Right ventricle myocardium inferior (tissue), 1 donor: Measurements from ENCODE around the gene KCNK4. TPM values are rescaled to one million over a fixed set of nuclear protein-coding genes. Genes with fewer than 3 reads are reported as not detected.

Experiments used
- ATAC-seq: fragments of 200-7000 bp; cut with Tn5 transposase; one replicate; pipeline ENCODE4 v1.9.1; 2020; ENCODE audit warnings: mild to moderate bottlenecking, moderate library complexity
- DNase-seq: peaks from one replicate; pipeline ENCODE4 v3.0.0; 2021; ENCODE audit errors: missing footprints
- intact Hi-C: fragments of 100-400 bp; cut with DNase I; formaldehyde crosslinking; loops from one replicate; pipeline ENCODE4 v1.11.0; 2022
- total RNA-seq: library from RNA; stranded (reverse); fragmentation: NEBNext Ultra II Directional; extraction: Animal tissue kit (Norgen Biotek cat#: 25700); gene quantifications from one replicate; pipeline ENCODE4 v1.2.1, GENCODE V29; 2021
- donor health status: DM: no; HTN: yes; CAD: no; lungs with severe emphysema.

Gene KCNK4
- total RNA-seq, 1 donor from 2014 or later, result not detected

DNA sequence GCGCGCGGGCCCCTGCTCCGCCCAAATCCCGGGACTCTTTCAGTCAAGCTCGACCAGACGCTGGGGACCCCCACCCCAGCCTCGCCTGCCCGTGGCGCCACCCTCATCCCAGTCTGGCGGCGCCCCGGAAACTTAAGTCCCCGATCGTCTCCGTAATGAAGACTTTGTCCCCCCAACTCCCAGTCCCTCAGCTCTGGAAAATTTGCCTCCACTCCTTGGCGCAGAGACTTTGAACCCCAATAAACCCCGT, 39.4 kb upstream of the KCNK4 start:
- ATAC-seq, result no peak
- intact Hi-C loops, result loop anchor here (5.0 kb wide), 1 partner anchor 51 kb away; the partner anchor contains the start of gene CATSPERZ
- no peak for DNase-seq

DNA sequence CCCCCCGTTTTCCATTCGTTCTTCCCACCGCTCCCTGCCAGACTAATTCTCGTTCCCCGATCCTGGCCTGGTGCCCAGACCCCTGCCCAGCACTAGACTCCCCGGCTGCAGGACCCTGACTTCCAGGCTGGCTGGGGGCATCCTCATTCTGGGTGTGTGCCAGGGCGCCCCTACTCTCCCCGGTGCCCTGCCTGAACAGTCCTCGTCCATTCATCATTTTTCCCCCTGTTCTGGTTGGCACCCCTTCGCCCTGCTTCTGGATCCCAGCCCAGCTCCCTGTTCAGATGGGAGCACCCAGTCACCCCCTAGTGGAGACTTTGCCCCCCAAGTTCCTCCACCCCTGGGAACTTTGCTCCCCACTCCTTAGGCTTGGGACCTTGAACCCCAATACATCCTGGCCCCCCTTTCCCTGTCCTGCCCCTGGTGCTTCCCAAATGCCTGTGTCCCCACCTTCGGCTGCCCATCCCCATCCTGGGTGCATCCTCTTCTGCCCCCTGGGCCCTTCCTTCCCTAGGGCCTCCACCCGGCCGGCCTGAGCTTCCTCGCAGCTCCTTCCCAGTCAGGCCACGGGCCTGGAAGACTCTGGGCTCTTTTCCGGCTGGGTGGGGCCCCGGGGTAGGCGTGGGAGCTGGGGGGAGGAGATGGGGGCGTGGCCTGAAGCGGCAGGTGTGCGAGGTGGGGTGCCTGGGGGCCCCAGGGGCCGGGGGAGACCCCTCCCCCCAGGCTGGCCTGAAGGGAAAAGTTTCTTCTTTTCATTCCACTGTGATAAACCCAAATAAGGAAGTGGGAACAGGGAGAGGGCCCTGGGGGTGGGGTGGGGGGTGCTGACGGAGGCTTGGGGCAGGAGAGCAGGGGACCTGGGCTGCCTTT, 38.9 kb upstream of the KCNK4 start:
- intact Hi-C loops, result loop anchor here (5.0 kb wide), 1 partner anchor 50 kb away; the partner anchor contains the start of gene CATSPERZ
- peak; percentile 11 for ATAC-seq

DNA sequence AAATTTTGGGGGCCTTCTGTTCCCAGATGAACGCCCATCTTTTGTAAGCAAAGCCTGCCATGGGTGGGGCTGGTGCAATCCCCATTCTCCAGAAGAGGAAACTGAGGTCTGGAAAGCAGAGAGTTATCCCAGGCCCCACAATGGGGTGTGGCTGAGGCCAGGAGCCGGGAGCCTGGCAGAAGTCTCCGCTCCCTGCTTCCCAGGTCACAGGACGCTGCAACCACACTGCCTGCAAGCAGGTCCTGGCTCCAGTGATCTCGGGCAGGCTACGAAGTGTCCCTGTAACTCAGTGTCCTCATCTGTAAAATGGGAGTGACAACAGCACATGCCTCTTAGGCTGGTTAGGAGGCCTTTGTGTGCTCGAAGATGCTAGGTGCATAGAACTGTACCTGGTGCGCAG, 38.1 kb upstream of the KCNK4 start:
- ATAC-seq (no peak), DNase-seq (no peak)
- intact Hi-C loops, result loop anchor here (5.0 kb wide), 1 partner anchor 49 kb away; the partner anchor contains the start of gene CATSPERZ

More for the DNA sequence above, 38.9 kb upstream of the KCNK4 start:
- peak; percentile 75 for DNase-seq

DNA sequence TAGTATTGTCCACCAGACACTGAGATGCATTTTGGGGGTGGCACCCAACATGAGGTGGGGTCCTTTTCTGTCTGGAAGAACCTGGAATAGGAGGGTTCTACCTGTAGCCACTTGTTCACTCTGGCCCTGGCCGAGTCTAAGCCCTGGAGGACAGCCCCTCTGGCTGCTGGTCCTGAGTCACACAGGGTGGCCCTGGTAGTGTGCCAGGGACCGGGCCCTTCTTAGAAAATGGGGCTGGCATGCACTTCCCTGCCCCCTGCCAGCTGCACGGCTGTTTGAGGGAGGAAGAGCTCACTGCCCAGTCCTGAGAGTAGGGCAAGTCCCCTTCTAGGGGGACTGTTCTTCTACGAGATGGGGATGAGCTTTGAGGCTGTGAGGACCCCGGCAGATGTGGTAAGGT, 37.6 kb upstream of the KCNK4 start:
- DNase-seq, result peak; percentile 64
- intact Hi-C loops, result loop anchor here (5.0 kb wide), 1 partner anchor 49 kb away; the partner anchor contains the start of gene CATSPERZ

DNA sequence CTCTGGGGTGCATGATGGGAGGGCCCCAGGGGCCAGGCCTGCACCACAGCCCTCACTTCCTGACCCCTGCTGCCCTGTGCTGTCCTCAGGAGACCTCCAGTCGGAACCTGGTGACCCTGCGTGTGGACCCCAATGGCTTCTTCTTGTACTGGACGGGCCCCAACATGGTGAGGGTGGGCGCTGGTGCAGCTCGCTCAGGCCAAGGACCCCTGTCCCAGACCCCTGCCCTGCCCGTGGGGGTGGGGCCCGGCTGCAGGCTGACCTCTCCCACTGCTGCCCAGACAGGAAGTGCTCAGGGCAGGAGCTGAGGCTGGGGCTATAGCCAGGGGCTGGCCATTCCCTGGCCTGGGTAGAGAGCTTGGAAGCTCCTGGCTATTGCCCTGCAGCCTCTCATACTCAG, 36.8 kb upstream of the KCNK4 start:
- DNase-seq, result no peak
- ATAC-seq, result no peak
- intact Hi-C loops, result loop anchor here (5.0 kb wide), 1 partner anchor 48 kb away; the partner anchor contains the start of gene CATSPERZ

More for the DNA sequence above, 37.6 kb upstream of the KCNK4 start:
- ATAC-seq, result no peak

DNA sequence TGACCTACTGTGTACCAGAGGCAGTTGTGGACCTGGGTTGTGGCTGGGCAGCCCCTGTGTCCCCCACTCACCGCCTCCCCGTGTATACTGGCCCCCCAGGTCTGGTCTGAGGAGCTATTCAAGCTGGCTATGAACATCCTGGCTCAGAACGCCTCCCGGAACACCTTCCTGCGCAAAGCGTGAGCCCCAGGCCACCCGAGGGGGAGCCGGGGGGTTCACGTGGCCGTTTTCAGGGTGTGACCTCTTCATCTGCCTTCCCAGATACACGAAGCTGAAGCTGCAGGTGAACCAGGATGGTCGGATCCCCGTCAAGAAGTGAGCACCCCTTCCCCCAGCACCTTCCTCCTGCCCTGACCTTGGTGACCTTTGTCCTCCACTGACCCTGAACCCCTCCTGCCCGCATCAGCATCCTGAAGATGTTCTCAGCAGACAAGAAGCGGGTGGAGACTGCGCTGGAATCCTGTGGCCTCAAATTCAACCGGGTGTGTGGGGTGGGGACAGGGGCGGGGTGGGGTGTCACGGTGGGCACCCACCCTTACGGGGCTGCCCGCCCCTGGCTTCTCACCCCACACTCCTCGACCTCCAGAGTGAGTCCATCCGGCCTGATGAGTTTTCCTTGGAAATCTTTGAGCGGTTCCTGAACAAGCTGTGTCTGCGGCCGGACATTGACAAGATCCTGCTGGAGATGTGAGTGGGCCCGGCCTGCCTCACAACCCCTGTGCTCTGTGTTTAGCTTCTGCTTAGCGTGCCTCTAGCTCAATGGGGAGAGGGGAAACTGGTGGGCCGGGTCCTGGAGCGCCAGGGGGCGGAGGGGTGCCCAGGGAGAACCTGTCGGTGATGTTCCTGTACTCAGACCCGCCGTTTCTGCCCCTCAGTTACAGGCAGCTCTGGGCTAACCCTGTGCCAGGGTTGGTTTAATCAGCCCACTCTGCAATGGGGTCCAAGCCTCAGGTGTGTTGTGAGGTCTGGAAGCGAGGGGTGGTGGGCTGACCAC, 35.7 kb upstream of the KCNK4 start:
- DNase-seq (no peak), ATAC-seq (no peak)
- intact Hi-C loops, result no loop called here

DNA sequence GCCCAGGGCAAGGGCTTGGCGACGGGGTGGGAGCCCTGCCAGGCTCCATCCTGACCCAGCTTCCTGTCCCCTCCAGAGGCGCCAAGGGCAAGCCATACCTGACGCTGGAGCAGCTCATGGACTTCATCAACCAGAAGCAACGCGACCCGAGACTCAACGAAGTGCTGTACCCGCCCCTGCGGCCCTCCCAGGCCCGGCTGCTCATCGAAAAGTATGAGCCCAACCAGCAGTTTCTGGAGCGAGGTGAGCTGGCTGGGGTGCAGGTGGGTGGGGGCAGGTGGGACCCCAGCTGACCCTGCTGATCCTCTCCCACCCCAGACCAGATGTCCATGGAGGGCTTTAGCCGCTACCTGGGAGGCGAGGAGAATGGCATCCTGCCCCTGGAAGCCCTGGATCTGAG, 34.8 kb upstream of the KCNK4 start:
- intact Hi-C loops, result no loop called here
- no peak for DNase-seq
- ATAC-seq, result no peak

DNA sequence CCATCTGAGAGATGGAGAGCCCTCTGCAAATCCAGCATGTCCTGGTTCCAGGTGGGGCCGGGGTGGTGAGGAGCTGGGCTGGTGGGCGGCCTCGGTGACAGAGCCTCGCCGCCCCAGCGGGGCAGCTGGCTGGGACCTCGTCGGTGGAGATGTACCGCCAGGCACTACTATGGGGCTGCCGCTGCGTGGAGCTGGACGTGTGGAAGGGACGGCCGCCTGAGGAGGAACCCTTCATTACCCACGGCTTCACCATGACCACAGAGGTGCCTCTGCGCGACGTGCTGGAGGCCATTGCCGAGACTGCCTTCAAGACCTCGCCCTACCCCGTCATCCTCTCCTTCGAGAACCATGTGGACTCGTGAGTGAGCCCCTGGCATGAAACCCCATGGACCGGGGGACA, 32.7 kb upstream of the KCNK4 start:
- intact Hi-C loops, result no loop called here
- DNase-seq (no peak), ATAC-seq (no peak)

DNA sequence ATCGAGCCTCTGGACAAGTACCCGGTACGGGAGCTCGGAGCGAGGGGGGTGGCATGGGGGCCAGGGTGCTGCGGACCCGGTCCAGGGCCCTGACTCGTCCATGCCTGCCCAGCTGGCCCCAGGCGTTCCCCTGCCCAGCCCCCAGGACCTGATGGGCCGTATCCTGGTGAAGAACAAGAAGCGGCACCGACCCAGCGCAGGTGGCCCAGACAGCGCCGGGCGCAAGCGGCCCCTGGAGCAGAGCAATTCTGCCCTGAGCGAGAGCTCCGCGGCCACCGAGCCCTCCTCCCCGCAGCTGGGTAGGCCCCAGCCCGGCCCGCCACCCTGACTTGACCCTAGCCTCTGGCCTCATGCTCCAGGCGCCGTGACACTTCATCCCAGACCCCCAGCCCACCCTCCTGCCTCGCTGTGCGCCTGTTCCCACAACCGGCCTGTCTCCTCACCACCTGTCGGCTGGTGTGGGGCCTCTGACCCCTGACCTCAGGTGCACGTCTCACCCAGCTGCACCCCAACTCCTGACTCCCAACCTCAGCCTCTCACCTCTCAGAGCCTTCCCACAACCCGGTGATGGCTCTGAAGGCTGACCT, 32.1 kb upstream of the KCNK4 start:
- ATAC-seq (no peak), DNase-seq (peak; percentile 55)
- intact Hi-C loops, result no loop called here

DNA sequence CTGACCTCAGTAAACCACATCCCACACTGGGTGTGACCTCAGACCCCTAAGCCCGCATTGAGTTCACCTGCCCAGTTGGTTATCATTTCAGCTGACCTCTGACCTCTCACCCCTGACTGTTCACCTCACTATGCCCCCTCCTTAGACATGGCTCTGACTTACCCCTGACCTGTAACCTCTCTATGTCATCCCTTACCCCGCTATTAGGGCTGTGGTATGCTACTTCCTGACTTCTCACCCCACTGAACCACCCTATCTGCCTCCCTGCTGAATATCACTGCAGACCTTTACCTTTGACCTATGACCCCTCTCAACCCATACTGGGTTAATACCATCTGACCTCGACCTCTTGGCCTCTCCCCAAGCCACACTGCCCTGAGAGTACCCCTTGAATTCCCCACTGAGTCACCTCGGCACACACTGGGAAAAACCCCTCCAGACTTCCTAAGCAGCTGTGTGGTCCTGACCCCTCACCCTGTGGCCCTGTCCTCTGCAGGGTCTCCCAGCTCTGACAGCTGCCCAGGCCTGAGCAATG, 31.5 kb upstream of the KCNK4 start:
- no peak for DNase-seq
- intact Hi-C loops, result no loop called here
- no peak for ATAC-seq

DNA sequence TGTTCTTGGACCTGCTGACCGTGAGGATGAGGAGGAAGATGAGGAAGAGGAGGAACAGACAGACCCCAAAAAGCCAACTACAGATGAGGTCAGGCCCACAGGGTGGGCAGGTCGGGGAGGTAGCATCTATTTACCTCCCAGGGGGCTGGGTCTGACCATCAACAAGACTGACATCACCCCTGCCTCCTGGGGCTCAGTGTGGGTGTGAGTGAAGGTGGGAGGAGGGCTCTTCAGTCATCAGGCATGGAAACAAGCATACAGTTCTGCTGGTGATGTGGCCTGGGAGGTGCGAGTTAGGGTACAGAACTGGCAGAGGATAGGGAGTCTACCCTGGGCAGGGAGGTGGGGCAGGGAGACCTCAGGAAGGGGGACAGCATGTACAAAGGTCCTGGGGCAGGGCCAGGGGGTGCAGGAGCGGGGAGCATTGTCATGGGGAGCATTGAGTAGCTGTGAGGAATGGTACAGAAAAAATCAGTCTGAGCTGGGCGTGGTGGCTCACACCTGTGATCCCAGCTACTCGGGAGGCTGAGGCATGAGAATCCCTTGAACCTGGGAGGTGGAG, 30.9 kb upstream of the KCNK4 start:
- no peak for ATAC-seq
- DNase-seq, result no peak
- intact Hi-C loops, result no loop called here

DNA sequence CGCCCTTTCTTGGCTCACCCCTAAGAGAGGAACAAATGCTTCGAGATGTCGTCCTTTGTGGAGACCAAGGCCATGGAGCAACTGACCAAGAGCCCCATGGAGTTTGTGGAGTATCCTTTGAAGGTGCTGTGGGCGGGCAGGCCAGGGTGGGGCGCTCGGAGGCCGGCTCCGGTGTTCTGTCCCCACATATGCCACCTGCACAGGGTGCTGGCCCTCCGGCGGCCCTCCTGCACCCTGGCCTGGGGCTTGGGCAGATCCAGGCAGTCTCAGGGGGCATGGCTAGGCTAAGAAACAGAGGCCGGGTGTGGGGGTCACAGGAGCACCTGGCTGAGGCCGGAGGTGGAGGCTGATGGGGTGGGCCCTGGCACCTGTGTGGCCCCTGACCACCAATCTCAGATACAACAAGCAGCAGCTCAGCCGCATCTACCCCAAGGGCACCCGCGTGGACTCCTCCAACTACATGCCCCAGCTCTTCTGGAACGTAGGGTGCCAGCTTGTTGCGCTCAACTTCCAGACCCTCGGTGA, 29.5 kb upstream of the KCNK4 start:
- intact Hi-C loops, result no loop called here
- DNase-seq, result no peak
- ATAC-seq, result no peak

DNA sequence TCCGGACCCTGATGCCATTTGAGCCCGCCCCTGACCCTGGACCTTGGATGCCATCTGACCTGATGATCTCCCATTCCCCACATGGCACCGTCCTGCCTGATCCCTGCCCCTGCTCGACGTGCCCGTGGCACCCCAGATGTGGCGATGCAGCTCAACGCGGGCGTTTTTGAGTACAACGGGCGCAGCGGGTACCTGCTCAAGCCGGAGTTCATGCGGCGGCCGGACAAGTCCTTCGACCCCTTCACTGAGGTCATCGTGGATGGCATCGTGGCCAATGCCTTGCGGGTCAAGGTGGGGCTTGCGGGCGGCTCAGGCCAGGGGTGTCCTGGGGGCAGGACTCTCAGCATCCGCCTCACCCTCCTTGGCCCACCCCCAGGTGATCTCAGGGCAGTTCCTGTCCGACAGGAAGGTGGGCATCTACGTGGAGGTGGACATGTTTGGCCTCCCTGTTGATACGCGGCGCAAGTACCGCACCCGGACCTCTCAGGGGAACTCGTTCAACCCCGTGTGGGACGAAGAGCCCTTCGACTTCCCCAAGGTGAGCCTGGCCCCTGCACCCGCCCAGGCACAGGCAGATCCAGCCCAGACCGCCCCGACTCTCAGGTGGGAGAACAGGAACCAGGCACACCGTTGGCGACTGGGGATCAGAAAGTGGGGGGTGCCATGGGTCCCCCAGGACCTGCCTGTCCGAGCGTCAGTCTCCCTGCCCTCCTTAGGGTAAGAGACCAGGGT, 28.7 kb upstream of the KCNK4 start:
- intact Hi-C loops, result no loop called here
- ATAC-seq, result no peak
- no peak for DNase-seq

DNA sequence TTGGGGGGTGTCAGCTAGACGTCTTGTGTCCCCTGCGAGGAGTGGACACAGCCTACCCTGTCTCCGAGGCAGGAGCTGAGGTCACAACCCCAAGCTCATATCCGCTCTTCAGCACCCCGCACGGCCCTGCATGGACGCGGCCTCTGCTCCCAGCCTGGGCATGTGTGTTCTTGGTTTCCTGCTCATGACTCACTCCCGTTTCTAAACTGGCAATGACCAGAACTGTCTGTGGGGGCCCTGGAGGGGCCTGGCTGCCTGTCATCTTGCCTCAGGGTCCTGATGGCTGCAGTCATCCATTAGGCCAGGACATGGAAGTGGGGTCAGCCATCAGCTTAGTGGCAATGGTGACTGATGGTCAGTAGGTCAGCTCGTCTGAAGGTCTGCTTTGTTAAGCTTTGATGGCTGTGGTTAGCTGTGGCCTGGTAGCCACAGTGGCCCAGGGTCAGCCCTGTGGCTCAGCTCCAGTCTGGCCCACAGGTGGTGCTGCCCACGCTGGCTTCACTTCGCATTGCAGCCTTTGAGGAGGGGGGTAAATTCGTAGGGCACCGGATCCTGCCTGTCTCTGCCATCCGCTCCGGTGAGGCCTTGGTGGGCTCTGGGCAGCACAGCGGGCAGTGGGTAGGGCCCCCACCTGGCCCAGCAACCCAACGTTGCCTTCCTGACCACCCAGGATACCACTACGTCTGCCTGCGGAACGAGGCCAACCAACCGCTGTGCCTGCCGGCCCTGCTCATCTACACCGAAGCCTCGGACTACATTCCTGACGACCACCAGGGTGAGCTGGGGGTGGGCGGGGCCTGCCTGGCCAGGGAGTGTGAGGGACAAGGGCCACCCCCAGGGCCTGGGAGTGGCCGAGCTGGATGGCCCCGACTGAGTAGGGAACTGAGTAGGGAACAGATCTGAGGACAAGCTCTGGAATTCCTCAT, 27.8 kb upstream of the KCNK4 start:
- intact Hi-C loops, result no loop called here
- no peak for DNase-seq
- ATAC-seq, result no peak

DNA sequence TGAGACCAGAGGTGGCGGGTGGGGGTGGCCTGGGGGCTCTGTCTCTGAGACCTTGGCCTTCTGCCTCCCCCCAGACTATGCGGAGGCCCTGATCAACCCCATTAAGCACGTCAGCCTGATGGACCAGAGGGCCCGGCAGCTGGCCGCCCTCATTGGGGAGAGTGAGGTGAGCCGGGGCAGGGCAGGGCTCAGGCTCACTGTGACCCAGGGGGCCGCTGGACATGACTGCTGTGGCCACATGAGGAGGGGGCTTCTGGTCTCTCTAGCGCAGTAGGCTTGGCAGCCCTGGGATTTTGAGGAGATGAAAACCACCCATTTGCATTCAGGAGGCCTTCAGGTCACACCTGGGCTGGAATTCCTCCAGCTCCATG, 27.2 kb upstream of the KCNK4 start:
- intact Hi-C loops, result no loop called here

DNA sequence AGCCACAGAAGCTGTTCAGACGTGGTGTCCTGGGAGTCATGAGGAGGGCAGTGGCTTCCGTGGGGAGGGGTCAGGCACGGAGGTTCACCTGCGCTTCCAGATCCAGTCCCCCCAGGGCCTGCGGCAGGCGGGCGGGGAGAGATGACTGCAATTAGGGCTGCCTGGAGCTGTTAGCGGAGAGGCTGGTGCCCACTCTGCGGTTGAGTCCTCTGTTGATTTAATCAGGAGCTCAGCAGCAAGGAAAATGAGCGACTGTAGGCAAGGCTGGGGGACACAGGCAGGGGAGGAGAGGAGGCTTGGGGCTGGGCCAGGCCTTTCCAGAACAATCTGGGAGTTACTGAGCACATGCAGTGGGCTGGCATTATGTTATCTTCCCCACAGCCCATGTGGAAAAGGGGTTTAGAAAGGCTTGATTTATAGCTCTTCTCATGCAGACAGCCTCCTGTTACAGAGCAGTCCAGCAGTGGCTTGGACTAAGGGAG, 26.7 kb upstream of the KCNK4 start:
- DNase-seq, result no peak
- no peak for ATAC-seq
- intact Hi-C loops, result no loop called here

More for the DNA sequence above, 27.2 kb upstream of the KCNK4 start:
- ATAC-seq, result no peak
- no peak for DNase-seq
